C4-2B (cell line): Measurements from ENCODE around the gene TTLL5.

Source experiments
- H3K27ac ChIP-seq: fragments of 450-650 bp; 2 replicates; pipeline ENCODE4 v1.5.1; 2017
- CTCF ChIP-seq: fragments of 450-650 bp; conservative IDR thresholded peaks from 2 replicates; pipeline ENCODE4 v1.5.1; 2017; ENCODE audit warnings: mild to moderate bottlenecking
- ZFX ChIP-seq: fragments of 450-650 bp; IDR thresholded peaks from 2 replicates; pipeline ENCODE4 v1.6.1; 2017

Gene TTLL5

DNA sequence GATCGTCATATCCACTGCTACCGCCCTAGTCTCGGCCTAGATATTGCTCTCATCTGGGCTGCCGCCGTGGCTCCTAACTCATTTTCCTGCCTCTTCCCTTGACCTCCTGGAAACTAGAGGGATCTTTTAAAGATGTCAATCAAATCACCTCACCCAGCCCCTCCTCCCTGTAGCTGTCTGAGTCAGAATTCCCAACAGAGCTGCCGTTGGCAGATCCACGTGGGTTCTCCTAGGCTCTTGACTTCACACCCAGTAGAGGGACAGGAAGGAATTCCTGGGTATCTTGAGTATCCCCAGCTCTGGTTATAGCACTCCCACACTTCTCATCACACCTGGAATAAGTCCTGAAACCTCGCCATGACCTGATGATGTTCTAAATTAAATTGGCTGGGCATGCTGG, 308.8 kb downstream of the TTLL5 start:
- no peak for TF ChIP-seq CTCF
- no peak for TF ChIP-seq ZFX
- no peak overlapping the region for H3K27ac ChIP-seq

DNA sequence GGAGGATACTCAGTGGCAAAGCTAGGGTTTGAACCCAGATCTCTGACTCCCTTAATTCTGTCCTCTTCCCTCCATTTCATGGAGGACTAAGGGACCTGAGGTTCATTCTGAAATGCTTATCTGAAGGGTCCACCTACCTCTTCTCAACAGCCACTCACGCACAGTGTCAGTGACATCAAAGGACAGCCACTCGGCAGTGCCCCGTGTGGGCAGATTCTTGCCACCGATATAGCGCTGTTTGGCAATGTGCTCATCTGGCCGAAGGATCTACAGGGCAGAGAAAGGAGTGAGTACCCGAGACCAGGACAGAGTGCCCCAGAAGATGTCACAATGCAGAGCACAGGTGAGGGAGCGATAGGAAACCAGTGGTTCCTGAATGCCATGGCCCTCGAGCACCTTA, 309.9 kb downstream of the TTLL5 start:
- H3K27ac ChIP-seq = no peak overlapping the region
- no peak for TF ChIP-seq ZFX
- no peak for TF ChIP-seq CTCF

DNA sequence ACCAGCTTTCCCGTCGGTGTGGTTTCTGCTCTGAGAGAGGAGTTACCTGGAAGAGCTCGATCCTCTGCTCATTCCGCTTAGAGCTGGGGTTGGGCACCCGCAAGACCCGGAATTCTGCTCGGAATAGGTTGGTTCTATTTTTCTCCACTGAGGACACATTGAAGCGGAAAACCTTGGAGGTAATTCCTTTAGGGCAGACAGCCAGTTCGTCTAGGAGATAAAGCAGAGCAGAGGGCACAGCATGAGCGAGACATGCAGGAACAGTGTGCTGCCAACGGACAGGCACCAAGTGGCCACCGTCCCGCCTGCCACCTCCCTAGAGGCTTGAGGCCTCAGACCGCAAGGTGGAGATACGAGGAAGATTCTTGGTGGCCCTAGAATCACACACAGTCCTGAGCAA, 310.5 kb downstream of the TTLL5 start:
- TF ChIP-seq CTCF (no peak), ZFX (no peak)
- no peak overlapping the region for H3K27ac ChIP-seq

DNA sequence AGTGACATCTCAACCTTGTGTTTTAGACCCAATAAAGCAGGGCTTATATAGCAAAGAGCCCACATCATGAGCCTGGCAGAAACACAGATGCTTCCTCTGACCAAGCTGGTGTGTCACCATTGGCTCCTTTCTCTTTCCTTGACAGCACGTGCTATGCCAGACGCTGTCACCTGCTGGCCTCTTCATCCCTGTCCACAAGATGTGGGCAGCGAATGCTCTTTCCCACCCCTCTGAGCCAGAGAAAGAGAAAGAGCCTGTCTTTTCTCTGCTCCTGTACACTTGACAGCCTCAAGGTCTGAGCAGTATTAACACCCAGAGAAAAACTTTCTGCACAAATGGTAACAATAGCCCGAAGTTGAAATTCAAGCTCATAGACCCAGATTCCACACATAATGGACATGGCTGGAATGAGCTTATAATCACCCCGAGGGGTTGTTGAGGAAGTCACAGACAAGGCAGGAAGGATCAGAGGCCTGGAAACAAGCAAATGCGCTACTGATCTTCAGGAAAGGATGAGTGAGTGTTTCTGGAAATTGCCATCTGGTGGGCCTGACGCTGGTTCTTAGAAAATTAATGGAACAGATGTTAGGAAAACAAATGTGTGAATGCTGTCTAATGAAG, 311.9 kb downstream of the TTLL5 start:
- TF ChIP-seq CTCF (no peak), ZFX (no peak)
- no peak overlapping the region for H3K27ac ChIP-seq

DNA sequence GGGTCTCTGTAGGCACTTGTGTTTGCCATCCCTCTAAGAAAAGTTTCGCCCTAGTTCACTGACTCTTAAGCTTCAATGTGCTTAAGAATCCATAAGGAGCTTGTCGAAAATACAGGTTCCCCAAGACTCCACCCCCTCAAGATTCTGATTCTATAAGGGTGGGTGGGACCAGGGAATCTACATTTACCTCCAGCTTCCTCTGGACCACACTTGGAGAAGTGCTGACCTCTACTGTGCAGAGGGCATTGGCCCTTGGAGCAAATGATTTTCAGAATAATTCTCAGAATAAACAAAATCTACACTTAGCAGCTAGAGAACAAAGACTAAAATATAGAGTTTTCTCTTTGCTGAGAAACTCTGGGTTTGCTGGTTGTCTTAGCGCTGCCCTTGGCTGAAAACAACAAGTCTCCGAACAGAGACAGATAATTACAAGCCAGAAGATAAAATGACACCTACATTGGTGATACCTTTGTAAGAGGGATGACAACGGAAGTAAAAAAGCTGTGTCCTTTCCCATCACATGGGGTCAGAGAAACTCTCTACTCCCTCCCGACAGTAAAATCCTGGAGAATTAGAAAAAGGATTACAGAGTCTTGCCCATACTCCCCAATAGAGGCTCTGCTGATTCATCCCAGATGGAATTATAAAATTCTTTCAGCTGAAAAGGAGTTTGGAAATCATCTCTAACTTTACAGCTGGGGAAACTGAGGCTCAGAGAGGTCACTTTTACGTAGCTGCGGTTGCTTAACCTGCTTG, 316.0 kb downstream of the TTLL5 start:
- TF ChIP-seq ZFX = no peak
- no peak for TF ChIP-seq CTCF
- no peak overlapping the region for H3K27ac ChIP-seq

GRCh38 chr14:75977582-75977943, 316.5 kb downstream of the TTLL5 start:
- H3K27ac ChIP-seq = no peak overlapping the region
- TF ChIP-seq CTCF (no peak), ZFX (no peak)

- no peak for TF ChIP-seq CTCF
- TF ChIP-seq ZFX = no peak
- H3K27ac ChIP-seq = no peak overlapping the region
Measured at GRCh38 chr14:75978249-75978731, 317.2 kb downstream of the TTLL5 start.
